Measurements from ENCODE around the gene PRR23B.

Gene PRR23B

GRCh38 chr3:138984816-138985215 lies 35.9 kb downstream of the PRR23B start:
- no peak for TF ChIP-seq CTCF (IDR thresholded peaks at IDR 0.05; ENCODE audit: low read depth, low read length)
- DNase-seq: no peak
- H3K9me3 ChIP-seq (ENCODE audit: severe bottlenecking): no peaks in the 10 kb centered on the region

GRCh38 chr3:138976047-138976446 lies 44.7 kb downstream of the PRR23B start:
- no peaks in the 10 kb centered on the region for H3K9me3 ChIP-seq (ENCODE audit: severe bottlenecking)
- H3K27ac ChIP-seq: no peak overlapping the region
- no peak for DNase-seq
- no peak overlapping the region for H3K4me3 ChIP-seq (ENCODE audit: low read depth, low read length)
- no peak for TF ChIP-seq CTCF (IDR thresholded peaks at IDR 0.05; ENCODE audit: low read depth, low read length)
- H3K36me3 ChIP-seq: no peaks in the 10 kb centered on the region
- H3K27me3 ChIP-seq (ENCODE audit: insufficient read depth, low read depth, severe bottlenecking): no peaks in the 10 kb centered on the region

More at GRCh38 chr3:138984816-138985215, 35.9 kb downstream of the PRR23B start:
- H3K27me3 ChIP-seq (ENCODE audit: insufficient read depth, low read depth, severe bottlenecking): no peaks in the 10 kb centered on the region
- H3K4me3 ChIP-seq (ENCODE audit: low read depth, low read length): no peak overlapping the region
- H3K27ac ChIP-seq: no peak overlapping the region
- H3K36me3 ChIP-seq: no peaks in the 10 kb centered on the region

GRCh38 chr3:138975351-138975750 lies 45.4 kb downstream of the PRR23B start:
- no peak for DNase-seq
- Histone ChIP-seq H3K4me3 (ENCODE audit: low read depth, low read length) (no peak overlapping the region), H3K27me3 (ENCODE audit: insufficient read depth, low read depth, severe bottlenecking) (no peaks in the 10 kb centered on the region), H3K9me3 (ENCODE audit: severe bottlenecking) (no peaks in the 10 kb centered on the region), H3K36me3 (no peaks in the 10 kb centered on the region), H3K27ac (no peak overlapping the region)
- TF ChIP-seq CTCF (IDR thresholded peaks at IDR 0.05; ENCODE audit: low read depth, low read length): no peak

- DNase-seq: no peak
- H3K9me3 ChIP-seq (ENCODE audit: severe bottlenecking): no peaks in the 10 kb centered on the region
- TF ChIP-seq CTCF (IDR thresholded peaks at IDR 0.05; ENCODE audit: low read depth, low read length): no peak
- H3K27me3 ChIP-seq (ENCODE audit: insufficient read depth, low read depth, severe bottlenecking): no peaks in the 10 kb centered on the region
- no peak overlapping the region for H3K27ac ChIP-seq
- no peak overlapping the region for H3K4me3 ChIP-seq (ENCODE audit: low read depth, low read length)
- H3K36me3 ChIP-seq: no peaks in the 10 kb centered on the region
Measured at GRCh38 chr3:138974462-138974861, 46.3 kb downstream of the PRR23B start.

GRCh38 chr3:138972941-138973340 lies 47.8 kb downstream of the PRR23B start:
- H3K9me3 ChIP-seq (ENCODE audit: severe bottlenecking): no peaks in the 10 kb centered on the region
- H3K27me3 ChIP-seq (ENCODE audit: insufficient read depth, low read depth, severe bottlenecking): no peaks in the 10 kb centered on the region
- no peak overlapping the region for H3K27ac ChIP-seq
- DNase-seq: no peak
- no peak for TF ChIP-seq CTCF (IDR thresholded peaks at IDR 0.05; ENCODE audit: low read depth, low read length)
- H3K36me3 ChIP-seq: no peaks in the 10 kb centered on the region
- no peak overlapping the region for H3K4me3 ChIP-seq (ENCODE audit: low read depth, low read length)

- no peaks in the 10 kb centered on the region for H3K36me3 ChIP-seq
- H3K9me3 ChIP-seq (ENCODE audit: severe bottlenecking): no peaks in the 10 kb centered on the region
- no peaks in the 10 kb centered on the region for H3K27me3 ChIP-seq (ENCODE audit: insufficient read depth, low read depth, severe bottlenecking)
- no peak overlapping the region for H3K4me3 ChIP-seq (ENCODE audit: low read depth, low read length)
- DNase-seq: no peak
- H3K27ac ChIP-seq: no peak overlapping the region
- no peak for TF ChIP-seq CTCF (IDR thresholded peaks at IDR 0.05; ENCODE audit: low read depth, low read length)
Measured at GRCh38 chr3:138971766-138972320, 48.9 kb downstream of the PRR23B start.
